Activated CD4-positive, alpha-beta T cell treated with anti-CD3 and anti-CD28 coated beads, Interleukin-2, amount 50 U/mL, for 48 hours (primary cell): ENCODE measurements around the gene KLHL36.
A peak's percentile ranks its signal among the peaks of the same experiment; 100 is the strongest.

Experiments used
- DNase-seq, 2 experiments: peaks; one replicate each; pipeline ENCODE4 v3.0.0-alpha.2; 2020

KLHL36 gene

DNA sequence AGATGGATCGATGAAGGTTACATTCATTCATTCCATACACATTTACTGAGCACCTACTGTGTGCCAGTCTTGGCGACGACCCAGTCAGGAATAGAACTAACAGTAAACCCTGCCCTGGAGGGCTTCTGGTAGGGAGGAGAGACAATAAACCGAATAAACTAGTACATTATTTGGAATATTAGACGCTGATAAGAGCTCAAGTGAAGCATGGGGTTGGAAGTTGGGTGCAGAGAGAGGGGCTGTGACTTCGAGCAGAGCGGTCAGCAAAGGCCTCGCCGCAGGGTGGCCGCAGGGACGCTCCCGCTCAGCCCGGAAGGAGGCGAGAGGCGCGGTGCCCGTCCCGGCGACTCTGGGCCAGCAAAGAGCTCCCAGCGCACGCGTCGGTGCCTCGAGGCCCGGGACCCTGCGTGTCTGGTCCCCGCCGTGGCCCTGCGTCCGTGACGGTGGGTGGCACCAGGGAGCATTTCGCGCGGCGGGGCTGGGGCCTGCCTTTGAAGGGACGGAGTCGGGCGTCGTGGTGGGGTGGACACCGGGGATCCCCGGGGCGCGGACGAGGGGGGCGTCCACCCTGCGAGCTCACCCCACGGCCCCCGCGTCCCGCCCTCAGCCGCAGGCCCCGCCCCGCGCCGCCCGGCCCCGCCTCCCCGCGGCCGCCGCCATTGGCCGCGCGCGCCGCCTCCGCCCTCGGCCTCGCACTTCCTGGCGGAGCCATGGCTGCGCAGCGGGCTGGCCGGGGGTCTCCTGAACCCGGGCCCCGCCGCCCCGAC is at the start of gene KLHL36:
TSS of gene KLHL36 (plus strand) at position 684 of the 767 bp plus-strand sequence. CDS start 2,357 bp downstream, outside the sequence.
- DNase-seq: peak; percentile 70 to 72

DNA sequence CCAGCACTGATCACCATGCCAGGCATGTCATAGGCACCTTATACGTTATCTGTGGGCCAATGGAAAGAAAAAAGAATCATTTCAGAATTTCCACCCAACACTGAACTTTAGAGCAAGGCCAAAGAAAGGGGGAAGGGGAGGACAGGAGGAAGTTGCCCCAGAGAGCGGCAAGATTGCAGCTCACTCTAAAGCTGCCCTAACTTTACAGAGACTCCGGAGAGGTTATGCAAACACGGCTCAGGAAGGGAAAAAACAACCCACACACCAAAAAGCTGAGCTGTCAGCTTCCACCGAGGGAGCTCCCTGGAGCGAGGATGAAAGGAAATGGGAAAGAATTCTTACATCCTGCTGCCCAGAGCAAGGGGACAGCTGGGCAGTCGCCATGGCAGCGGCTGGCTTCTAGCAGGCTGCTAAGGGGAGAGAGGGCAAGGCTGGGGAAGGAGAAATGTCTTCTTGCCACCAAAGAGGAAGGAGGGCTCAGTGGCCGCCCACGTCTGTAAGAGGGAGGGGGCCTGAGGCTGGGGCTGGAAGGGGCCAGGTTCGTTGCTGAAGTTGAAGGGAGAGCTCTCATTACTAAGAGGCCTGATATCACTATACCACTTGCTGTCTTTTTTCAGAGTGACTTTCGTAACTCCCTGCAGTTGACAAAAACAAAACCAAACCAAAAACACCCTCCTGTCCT is 48.6 kb upstream of the KLHL36 start:
- DNase-seq: peak; percentile 77 to 82

DNA sequence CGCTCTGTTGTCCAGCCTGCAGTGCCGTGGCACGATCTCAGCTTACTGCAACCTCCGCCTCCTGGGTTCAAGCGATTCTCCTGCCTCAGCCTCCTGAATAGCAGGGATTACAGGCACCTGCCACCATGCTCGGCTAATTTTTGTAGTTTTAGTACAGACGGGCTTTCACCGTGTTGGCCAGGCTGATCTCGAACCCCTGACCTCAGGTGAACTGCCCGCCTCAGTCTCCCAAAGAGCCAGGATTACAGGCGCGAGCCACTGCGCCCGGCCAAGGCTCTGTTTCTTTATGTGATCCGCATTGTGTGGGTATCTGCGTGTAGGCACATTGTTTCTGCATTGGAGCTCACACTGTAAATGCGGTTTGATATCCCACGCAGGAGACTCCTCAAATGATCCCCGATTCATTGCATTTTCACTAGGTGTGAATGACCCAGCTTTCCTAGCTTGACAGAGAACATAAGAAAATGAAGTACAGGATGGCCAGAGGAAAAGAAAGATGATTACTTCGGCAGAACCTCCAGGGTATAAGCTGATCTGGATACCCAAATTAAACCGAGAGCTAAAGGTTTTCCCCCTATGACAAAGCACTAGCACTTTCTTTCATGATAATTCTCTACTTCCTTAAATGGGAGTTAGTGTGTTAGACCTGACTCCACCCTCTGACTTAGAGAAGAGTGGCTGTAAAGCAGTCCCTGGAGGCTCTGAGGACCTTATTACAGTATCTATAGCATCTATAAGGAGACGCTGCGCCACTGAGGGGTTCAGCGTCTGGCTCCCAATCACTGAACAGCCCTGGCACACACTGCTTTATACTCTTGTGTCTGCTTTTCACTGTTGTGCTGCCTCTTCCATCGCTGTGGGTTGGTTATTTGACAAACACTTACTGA is 47.7 kb upstream of the KLHL36 start:
- DNase-seq: peak; percentile 33 to 48

DNA sequence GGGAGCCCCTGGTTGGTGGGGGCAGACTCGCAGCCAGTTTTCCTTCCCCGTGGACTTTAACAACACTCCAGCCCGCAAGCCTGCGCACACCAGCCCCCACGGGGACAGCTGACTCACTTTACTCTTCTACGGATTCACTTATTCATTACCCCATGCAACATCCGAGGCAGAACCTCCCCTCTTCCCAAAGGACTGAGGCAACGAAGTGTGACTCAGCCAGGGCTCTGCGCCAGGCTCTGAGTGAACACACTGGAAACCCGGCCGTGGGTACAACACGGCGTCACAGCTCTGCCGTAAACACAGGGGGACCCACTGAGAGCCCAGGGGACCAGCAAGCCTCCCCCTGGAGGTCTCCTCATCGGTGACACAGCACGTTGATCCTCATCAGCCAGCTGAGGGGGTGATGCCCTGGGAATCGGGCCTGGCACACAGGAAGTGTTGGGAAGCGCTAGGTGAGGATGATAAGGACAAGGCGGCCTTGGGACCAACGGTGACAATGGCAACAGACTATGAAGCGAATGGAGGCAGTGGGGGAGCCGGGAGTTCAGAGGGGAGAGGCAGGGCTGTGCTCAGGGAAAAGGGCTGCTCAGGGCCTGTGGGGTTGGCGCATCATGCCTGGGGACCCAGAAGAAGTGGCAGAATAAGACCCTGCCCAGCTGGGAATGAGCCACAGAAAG is 45.0 kb upstream of the KLHL36 start:
- DNase-seq: peak; percentile 61 to 67

DNA sequence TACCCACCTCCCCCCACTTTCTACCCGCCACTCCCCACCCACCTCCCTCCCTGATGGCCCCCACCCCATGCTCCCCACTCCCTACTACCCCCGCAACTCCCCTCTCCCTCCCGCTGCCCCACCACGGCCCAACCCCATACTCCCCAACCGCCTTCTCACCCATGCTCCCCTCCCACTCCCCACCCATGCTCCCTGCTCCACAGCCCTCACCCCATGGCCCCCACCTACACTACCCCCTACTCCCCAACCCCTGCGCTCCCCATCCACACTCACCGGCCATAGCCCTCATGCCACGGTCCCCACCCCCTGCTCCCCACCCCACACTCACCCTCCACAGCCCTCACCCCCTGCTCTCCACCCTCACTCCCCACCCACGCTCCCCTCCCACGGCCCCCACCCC is 44.4 kb upstream of the KLHL36 start:
- DNase-seq: no peak

DNA sequence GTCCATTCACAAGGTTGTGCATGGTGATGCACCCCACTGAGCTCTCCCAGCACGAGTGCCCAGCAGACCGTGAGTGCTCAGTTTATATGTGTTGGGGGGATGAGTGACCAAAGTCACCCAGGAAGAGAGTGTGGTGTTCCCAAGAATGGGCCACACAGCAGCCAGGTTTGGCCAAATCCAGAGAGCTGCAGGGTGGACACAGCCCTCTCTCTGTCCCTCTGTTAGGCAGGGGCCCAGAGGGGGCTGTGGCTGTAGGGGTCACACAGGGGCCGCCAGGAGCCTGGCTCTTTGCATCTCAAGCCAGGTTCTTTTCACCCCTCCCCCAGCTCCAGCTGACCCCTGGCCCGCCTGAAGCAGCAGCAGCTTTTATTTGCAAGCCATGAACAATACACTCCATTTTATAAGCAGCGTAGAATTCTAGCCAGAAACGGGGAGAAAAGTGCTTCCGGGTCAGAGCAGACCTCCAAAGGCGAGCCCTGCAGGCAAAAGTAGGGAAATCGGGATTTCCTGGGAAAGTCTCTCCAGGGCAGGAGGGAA is 43.8 kb upstream of the KLHL36 start:
- no peak for DNase-seq

DNA sequence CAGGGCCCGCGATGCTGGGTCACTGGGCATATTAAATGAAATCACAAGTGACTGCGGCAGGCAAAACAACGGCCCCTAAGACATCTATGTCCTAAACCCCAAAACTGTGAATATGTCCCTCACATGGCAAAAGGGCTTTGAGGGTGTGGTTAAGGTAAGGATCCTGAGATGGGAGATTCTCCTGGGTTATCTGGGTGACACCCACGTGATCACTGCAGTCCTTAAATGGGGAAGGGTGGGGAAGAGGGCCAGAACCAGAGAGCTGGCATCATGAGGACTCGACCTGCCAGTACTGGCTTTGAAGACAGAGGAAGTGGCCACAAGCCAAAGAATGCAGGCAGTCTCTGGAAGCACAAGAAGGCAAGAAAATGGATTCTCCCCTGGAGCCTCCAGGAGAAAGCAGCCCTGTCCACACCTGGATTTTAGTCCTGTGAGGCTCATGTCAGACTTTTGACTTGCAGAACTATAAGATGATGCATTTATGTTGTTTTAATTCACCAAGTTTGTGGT is 42.9 kb upstream of the KLHL36 start:
- no peak for DNase-seq

DNA sequence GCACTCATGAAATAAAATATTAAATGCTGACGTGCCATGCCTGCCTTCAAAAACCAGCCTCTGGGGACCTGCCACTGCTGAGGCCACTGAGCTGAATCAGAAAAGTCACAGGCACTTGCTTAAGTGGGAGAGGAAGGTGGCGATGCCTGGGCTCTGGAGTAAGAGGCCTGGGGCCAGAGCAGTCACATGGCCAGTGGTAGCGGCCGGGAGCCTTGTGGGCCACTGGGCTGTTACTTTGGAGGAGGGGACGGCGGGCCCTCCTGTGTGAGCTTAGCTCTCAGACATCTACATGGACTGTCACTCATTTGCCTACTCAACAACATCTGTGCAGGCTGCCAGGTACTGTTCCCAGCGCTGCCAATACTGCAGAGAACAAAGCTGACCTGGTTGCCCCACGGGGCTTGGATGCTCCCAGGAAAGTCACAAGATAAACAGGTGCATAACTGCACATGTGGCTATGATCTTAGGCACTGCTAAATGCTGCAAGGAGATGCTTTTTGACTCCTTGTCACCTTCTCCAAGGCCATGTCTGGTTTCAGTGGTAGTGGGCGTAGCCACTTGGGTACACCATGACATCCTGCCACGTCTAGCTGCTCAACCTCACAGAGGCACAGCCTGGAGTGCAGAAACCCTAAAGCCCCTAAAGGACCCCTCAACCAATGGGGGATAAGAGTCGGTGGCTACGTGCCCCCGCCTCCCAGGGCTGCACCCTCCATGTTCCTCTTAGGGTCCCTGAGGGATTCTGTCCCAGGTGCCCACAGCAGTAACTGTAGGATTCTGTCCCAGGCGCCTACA is 42.0 kb upstream of the KLHL36 start:
- DNase-seq: no peak

DNA sequence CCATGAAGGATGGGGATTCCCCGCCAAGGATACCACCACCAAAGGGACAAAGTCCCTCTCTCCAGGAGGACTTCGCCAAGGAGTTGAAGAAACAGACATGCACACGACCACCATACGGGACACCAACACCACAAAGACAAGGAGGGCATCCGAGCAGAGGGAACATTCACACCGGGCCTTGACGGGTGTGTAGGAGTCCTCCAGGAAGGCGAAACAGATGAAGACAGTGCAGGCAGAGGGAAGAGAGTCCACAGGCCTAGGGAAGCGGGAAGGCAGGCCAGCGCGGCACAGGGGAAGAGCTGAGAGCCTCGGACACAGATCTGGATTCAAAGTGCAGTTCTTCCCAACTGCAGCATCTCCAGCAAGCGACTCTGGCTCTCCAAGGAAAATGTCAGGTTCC is 41.2 kb upstream of the KLHL36 start:
- no peak for DNase-seq

DNA sequence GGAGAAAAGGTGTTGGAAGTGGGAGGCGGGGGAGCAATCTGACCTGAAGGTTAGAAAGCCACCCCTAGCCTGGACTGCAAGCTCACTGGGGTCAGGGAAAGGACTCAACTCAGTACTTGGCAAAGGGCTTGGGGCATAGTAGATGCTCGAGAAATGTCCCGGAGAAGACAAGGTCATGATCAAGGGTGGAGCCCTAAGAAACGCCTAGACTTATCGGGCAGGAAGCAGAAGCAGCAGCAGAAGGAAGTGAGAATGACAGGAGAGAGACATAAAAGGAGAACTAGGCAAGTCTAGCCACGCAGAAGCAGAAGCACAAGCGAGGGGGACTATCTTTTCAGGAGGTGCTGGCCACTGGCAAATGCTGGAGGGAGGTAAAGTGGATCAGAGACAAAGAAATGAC is 40.6 kb upstream of the KLHL36 start:
- no peak for DNase-seq

DNA sequence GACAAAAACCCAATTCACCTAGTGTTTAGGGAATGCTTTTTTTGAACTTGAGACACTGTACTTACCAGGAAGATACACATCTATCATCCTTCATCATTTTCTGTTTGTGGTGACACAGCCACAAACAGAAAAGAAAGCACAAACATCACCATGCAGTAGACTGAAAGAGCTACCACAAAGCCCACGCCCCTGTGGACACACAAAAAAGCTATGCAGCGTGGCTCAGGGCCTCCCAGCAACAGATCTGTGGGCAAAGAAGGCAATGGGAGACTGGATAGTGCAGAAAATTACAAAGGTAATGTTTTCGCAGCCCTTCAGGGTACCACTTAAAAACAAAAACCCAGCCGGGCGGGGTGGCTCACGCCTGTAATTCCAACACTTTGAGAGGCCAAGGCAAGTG is 40.0 kb upstream of the KLHL36 start:
- DNase-seq: peak; percentile 37 to 52

DNA sequence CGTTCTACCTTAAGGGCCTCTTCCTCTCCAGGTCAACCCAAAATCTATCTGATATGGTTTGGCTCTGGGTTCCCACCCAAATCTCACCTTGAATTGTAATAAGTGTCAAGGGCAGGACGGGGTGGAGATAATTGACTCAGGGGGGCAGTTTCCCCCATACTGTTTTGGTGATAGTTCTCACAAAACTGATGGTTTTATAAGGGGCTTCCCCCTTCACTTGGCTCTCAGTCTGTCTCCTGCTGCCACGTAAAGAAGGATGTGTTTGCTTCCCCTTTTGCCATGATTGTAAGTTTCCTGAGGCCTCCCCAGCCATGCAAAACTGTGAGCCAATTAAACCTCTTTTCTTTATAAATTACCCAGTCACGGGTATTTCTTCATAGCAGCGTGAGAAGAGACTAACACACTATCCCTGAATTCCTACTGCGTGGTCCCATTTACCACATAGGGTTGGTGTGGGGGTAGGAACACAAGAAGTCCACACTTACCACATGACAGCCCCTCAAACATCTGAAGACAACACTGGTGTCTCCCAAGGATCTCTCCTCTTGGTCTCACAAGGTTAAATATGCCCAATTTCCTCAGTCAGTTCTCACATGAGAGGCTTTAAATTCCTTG is 38.6 kb upstream of the KLHL36 start:
- DNase-seq: no peak

DNA sequence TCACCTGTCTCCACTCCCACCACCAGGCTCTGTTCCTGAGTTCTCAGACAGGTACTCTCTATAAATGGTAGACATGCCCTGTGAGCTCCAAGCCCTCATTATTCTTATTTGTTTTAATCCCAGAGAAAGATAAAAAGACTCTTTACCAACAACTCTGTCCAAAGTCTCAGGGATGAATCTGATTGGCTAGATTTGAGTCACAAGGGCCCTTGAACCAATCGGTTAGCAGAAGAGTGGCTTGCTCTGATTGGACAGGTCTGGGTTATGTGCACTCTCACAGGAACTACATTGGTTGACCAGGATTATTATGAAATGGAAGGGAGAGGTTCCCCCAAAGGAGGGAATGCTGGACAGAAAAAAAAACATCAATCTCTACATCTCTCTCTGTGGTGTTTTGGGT is 37.9 kb upstream of the KLHL36 start:
- no peak for DNase-seq

DNA sequence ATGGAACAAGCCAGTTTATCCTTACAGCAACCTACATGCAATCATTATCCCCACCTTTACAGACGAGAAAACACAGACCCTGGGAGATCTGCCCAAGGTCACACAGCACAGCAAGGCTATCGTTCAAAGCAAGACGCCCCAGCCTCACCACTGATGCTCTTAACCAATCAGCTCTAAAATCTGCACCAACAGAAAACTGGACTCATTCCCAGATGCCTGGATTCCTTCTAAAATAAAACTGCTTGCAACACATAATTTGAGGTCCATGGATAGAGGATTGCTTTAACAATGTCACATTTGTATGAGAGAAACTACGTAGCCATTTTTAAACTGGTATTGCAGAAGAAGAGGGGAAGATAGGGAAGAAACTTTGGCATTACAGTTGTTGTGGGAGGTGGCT is 37.3 kb upstream of the KLHL36 start:
- DNase-seq: no peak

DNA sequence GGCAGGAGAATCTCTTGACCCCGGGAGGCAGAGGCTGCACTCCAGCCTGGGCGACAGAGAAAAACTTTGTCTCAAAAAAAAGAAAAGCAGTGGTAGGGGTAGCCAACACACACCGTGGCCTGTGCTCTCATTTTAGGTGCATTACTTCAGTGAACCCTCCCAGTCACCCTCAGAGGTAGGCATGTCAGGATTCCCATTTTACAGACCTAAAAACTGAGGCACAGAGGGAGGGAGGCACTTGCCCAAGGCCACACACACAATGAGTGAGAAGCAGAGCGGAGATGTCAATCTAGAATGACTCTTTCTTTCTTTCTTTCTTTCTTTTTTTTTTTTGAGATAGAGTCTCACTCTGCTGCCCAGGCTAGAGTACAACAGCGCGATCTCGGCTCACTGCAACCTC is 35.6 kb upstream of the KLHL36 start:
- no peak for DNase-seq

DNA sequence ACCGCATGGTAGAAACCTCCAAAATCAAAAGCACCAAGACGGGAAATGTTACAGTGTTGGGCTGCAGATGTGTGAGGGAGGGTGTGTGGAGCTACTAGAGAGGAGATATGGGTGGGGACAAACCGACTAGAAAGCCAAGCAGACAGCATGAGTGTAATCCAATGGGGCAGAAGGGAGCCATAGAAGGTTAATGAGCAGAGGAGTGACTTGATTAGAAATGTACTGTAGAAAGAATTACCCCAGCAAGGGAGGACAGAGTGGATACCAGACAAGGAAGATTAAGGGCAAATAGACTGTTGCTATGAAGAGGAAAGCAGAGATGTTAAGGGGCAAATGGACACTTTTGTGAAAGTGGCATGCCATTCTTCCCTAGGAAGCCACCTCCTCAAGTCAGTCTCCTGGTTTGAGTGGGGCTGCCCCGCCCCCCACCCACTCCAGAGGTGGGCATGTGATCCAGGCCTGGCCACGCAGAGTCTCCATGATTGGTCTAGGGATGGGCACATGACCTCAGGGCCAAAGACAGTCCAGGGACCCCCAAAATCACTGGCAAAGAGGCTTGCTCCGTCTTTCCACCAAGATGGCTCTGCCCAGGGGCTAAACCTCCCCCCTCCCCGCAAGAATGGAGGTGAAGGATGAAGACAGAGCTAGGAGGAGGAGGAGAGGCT is 34.8 kb upstream of the KLHL36 start:
- DNase-seq: no peak

DNA sequence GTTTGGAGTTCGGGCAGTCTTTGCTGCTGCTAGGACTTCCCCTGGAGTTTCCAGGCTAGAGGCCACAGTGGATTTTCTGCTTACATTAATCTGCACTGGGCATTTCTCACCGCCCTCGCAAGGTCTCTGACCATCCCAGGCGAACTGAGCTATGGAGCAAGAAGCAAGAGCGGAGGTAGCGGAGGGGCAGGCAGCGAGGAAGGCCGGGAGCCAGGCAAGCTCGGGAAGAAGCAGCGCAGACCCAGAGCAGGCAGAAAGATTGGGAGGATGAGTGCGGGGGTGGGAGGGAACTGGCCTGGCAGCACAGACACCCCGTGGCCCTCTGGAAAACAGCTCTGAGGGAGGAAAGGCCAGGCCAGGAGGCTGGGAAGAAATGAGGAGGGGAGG is 34.2 kb upstream of the KLHL36 start:
- DNase-seq: no peak

DNA sequence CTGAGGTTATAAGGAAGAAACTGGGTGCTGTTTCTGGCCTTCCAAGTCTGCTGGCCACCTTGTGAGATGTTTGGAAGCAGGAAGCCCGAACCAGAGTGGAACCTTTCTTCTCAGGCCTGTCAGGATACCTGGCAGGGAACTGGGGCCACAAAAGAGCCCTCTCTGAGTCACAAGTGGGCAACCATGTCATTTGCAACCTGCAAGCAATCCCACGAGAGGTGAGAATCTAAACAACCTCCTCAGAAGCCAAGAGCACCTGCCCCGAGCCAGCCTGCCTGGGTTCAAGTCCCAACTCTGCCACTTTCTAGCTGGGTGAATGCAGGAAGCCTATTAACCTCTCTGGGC is 33.7 kb upstream of the KLHL36 start:
- no peak for DNase-seq

DNA sequence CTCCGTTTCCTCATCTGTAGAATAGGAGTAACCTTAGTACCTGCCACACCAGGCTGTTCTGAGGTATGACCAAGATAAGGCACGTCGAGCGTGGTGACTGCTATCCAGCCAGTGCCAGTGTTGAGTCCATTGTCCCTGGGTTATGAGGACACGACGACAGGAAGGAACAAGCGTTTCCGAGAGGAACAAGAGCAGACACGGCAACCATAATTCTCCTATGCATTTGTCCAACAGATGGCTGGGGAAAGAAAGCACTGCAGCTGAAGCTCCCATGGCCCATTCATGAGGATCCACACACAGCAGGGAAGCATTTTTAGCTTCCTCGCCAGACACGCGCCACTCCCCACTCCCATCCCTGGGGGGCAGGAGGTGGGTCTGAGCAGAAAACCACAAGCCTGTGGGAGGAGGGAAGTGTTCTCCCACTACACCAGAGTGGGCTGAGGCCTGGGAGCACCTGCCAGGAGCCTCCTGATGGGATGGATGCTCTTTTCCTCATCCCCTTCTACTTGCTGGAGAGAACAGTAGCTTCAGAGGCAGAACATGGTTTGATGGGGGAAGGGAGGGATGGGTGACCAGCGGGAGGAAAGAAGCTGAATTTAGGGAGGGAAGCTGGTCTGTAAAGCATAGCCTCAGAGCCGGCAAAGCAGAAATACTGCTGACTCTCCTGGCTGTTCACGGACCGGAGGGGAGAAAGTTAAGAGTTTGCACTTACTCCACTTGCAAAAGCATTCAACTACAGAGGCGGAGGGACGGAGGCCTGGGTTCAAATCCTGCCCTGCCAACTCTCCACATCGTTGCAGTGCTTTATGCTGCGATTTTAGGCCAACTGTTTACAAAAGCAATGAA is 33.1 kb upstream of the KLHL36 start:
- DNase-seq: no peak

DNA sequence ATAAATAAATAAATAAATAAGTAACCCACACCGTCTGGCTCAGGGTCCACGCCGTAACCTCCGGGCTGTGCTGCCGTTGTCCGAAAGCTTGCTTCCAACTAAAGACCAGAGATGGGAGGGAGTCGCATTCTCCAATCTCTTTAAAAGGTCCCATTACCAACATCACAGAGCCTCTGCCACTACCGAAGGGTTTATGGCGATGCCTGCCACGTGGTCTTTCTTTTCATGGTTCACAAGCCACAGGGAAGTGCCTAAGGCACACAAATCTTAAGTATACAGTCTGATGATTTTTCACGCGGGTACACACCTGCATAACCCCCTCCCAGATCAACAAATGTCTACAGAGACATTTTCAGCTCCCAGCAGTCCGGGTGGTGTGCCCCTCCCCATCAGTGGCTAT is 31.8 kb upstream of the KLHL36 start:
- DNase-seq: peak in 1 of 2 experiments; percentile 38
